Loucy (cell line): ENCODE data around the gene TLE3.

ENCODE experiments used
- EZH2phosphoT487 ChIP-seq: fragments of 200-600 bp; IDR thresholded peaks from 2 replicates; pipeline ENCODE4 v1.6.1; 2018; ENCODE audit warnings: antibody characterized with exemption, mild to moderate bottlenecking, moderate library complexity, borderline replicate concordance
- TF ChIP-seq, protein P1 (sequence below): fragments of 200-600 bp; sonication (generic); conservative IDR thresholded peaks from 2 replicates; pipeline ENCODE4 v1.5.1; 2014; ENCODE audit warnings: mild to moderate bottlenecking, antibody characterized with exemption, low read length

DNA sequence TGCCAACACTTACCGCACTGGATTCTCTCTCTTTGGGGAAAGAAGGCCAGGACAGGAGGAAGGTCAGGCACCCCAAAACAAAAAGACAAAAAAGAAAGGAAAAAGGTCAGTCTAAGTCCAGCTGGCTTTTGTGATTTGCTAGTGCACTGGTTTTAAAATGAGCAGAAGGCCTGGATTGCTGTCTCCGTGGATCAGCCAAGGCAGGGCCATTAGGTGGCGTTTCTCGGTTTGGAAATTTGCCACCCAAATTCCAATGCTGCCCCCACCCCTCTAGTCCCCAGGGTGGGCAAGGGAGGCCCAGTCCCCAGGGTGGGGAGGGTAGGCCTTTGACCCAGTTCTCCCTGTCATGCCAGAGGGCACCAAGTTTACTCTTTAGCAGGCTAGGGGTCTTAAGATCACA is 33.3 kb downstream of the TLE3 start:
- TF ChIP-seq, protein P1, sequence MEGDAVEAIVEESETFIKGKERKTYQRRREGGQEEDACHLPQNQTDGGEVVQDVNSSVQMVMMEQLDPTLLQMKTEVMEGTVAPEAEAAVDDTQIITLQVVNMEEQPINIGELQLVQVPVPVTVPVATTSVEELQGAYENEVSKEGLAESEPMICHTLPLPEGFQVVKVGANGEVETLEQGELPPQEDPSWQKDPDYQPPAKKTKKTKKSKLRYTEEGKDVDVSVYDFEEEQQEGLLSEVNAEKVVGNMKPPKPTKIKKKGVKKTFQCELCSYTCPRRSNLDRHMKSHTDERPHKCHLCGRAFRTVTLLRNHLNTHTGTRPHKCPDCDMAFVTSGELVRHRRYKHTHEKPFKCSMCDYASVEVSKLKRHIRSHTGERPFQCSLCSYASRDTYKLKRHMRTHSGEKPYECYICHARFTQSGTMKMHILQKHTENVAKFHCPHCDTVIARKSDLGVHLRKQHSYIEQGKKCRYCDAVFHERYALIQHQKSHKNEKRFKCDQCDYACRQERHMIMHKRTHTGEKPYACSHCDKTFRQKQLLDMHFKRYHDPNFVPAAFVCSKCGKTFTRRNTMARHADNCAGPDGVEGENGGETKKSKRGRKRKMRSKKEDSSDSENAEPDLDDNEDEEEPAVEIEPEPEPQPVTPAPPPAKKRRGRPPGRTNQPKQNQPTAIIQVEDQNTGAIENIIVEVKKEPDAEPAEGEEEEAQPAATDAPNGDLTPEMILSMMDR, result no peak
- no peak for TF ChIP-seq EZH2phosphoT487
